Parietal lobe (tissue), 2 donors: ENCODE results near the gene TRIM13. TPM values are rescaled to one million over a fixed set of nuclear protein-coding genes. Genes with fewer than 3 reads are reported as not detected.

Experiments
- small RNA-seq: library from RNA; depleted of rRNA; stranded (forward); fragments of <200 nt; gene quantifications from one replicate; pipeline ENCODE3, GENCODE V24; 2014; ENCODE audit warnings: low replicate concordance
- total RNA-seq: library from RNA; depleted of rRNA; stranded (reverse); fragments of >200 nt; gene quantifications from one replicate; pipeline ENCODE4 v1.2.3, GENCODE V29; 2014

The TRIM13 gene, protein sequence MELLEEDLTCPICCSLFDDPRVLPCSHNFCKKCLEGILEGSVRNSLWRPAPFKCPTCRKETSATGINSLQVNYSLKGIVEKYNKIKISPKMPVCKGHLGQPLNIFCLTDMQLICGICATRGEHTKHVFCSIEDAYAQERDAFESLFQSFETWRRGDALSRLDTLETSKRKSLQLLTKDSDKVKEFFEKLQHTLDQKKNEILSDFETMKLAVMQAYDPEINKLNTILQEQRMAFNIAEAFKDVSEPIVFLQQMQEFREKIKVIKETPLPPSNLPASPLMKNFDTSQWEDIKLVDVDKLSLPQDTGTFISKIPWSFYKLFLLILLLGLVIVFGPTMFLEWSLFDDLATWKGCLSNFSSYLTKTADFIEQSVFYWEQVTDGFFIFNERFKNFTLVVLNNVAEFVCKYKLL
- total RNA-seq, result 98.9 TPM

DNA sequence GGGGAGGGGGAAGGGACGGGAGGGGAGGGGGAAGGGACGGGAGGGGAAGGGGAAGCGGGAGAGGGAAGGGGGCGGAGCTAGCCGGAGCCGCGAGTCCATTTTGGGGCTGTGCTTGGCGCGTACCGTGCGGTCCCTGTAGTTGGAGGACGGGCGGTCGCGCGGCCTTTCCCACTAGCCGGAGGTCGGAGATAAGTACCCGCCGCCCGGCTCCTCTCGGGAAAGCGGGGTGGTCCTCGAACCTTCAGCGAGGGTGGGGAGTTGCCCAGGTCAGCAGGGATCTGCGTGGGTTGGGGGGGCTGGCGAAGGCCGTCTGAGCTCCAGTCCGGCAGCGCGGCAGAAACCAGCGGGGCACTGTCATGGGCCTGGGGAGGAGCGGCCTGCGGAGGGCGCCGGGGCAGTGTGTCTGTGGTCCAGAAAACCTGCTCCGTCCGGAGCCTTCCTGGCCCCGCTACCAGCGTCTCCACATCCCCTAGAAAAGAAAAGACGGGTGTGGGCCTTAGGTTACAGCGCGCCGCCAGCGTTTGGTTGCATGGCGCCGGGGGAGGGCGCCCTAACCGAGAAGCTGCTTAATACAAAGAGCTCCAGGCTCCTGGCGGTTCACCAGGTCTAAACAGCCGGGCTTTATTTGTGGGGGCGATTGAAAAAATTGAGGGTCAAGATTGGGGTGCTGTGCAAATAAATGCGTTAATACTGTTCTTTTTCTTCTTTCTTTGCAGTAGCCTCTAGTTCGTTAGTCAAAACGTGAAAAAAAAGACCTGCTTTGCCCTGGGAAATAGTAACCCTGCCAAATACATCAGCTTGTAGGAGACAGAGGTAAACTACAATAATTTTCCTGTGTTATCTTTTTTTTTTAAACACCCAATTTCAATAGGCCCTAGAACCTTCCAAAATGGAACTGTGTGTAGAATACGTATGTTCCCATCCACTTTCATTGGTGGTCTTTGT is at the start of gene TRIM13:
Gene TRIM13, plus strand, starts transcription at position 92 of the 945 bp plus-strand sequence. CDS start 14,899 bp downstream, outside the sequence.

DNA sequence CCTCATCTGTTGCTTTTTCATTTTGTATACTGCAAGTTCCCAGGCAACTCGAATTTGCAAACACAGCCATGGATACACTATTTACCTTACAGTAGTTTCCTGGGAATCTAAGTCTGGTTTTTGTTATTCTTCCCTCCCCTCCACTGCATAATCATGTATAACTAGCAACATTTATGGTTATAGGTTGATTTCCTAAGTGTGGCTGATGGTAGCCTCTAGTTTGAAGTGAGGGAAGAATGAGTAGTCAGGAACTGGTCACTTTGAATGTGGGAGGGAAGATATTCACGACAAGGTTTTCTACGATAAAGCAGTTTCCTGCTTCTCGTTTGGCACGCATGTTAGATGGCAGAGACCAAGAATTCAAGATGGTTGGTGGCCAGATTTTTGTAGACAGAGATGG is 18.4 kb downstream of the TRIM13 start, which contains the start of gene KCNRG:
Gene KCNRG, plus strand, starts transcription at position 187 of the 400 bp plus-strand sequence. Its CDS starts 50 bp downstream, at position 237.

Small RNAs within 50 kb of the gene (small RNA-seq; reads per million reads assigned to genes)
- 8.3 reads per million, percentile 89 among the genes with 10 or more reads in this experiment for gene MIR16-1
- gene MIR3613, result 1.6 reads per million, percentile 78 among the genes with 10 or more reads in this experiment
- not detected for gene RF02105
- gene RF02106, result not detected
- gene RF02107, result not detected
- not detected for gene RF02108

Other genes with a start within 250 kb of the TRIM13 start
- gene KPNA3, start 204.4 kb upstream of the TRIM13 start, total RNA-seq, result 52.3 TPM
- 10.3 TPM for gene SPRYD7, start 60.7 kb upstream of the TRIM13 start, total RNA-seq
- gene KCNRG, start 18.4 kb downstream of the TRIM13 start, total RNA-seq, result 32.2 TPM